Tibial artery (tissue), 4 donors: ENCODE measurements around the gene NUMB.
A peak's percentile ranks its signal among the peaks of the same experiment; 100 is the strongest.

Experiments used
- DNase-seq, 2 donors: peaks; one replicate each; pipeline ENCODE4 v3.0.0-alpha.2; 2019
- H3K27ac ChIP-seq, 2 donors: fragments of 200-600 bp; sonication (generic) in 1 of 2; 1 replicate in 1 of 2; 2 replicates in 1 of 2; pipeline ENCODE4 v1.5.1; 2018 to 2019; ENCODE audit warnings: mild to moderate bottlenecking in 1 of 2
- H3K27me3 ChIP-seq, 2 donors: fragments of 200-600 bp; sonication (generic) in 1 of 2; one replicate each; pipeline versions ENCODE4 v1.5.1 to v1.6.0; 2016 to 2019
- H3K36me3 ChIP-seq, 3 donors: fragments of 200-600 bp; sonication (generic) in 2 of 3; one replicate each; pipeline ENCODE4 v1.5.1; 2016 to 2019; ENCODE audit warnings: mild to moderate bottlenecking in 2 of 3
- H3K4me1 ChIP-seq, 4 donors: fragments of 200-600 bp; sonication (generic) in 2 of 4; 1 replicate in 3 of 4; 2 replicates in 1 of 4; pipeline ENCODE4 v1.5.1; 2016 to 2019
- H3K4me3 ChIP-seq, 2 donors: fragments of 200-600 bp; sonication (generic) in 1 of 2; 1 replicate in 1 of 2; 2 replicates in 1 of 2; pipeline ENCODE4 v1.5.1; 2018 to 2019; ENCODE audit warnings: mild to moderate bottlenecking in 2 of 2
- H3K9me3 ChIP-seq, 3 donors: fragments of 200-600 bp; sonication (generic) in 1 of 3; one replicate each; pipeline ENCODE4 v1.5.1; 2016 to 2019
- intact Hi-C: fragments of 100-400 bp; cut with DNase I; formaldehyde crosslinking; loops from one replicate; pipeline ENCODE4 v1.15.0; 2023; ENCODE audit warnings: low total_unique reads
- TF ChIP-seq, protein P1 (sequence below), 2 experiments: fragments of 200-600 bp in 1 of 2; fragments of 450-650 bp in 1 of 2; IDR thresholded peaks; one replicate each; pipeline ENCODE4 v1.5.1; 2017 to 2019; ENCODE audit warnings: antibody characterized with exemption in 2 of 2, mild to moderate bottlenecking in 1 of 2, moderate library complexity in 1 of 2

The NUMB gene

DNA sequence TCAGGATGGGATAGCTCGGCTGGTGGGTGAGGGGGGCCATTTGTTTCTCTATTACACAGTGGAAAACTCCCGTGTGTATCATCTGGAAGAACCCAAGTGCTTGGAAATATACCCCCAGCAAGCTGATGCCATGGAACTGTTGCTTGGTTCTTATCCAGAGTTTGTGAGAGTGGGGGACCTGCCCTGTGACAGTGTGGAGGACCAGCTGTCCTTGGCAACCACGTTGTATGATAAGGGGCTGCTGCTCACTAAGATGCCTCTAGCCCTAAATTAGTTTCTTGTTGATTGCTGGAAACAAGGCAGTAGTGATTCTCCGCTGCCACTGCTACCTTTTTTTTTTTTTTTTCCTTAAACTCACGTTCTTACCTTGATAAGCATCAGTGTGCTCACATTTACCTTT, 34.3 kb upstream of the NUMB start:
- H3K27ac ChIP-seq = no peak overlapping the region
- TF ChIP-seq, protein P1, sequence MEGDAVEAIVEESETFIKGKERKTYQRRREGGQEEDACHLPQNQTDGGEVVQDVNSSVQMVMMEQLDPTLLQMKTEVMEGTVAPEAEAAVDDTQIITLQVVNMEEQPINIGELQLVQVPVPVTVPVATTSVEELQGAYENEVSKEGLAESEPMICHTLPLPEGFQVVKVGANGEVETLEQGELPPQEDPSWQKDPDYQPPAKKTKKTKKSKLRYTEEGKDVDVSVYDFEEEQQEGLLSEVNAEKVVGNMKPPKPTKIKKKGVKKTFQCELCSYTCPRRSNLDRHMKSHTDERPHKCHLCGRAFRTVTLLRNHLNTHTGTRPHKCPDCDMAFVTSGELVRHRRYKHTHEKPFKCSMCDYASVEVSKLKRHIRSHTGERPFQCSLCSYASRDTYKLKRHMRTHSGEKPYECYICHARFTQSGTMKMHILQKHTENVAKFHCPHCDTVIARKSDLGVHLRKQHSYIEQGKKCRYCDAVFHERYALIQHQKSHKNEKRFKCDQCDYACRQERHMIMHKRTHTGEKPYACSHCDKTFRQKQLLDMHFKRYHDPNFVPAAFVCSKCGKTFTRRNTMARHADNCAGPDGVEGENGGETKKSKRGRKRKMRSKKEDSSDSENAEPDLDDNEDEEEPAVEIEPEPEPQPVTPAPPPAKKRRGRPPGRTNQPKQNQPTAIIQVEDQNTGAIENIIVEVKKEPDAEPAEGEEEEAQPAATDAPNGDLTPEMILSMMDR (IDR thresholded peaks at IDR 0.05) = no peak
- H3K4me1 ChIP-seq = peaks cover 0 to 35% (median 25%) of the 10 kb centered on the region in 4 donors
- DNase-seq = no peak
- H3K4me3 ChIP-seq = no peak overlapping the region
- H3K36me3 ChIP-seq = peaks cover 11 to 30% (median 11%) of the 10 kb centered on the region in 3 donors
- intact Hi-C loops = no loop called here
- H3K9me3 ChIP-seq = no peaks in the 10 kb centered on the region
- no peaks in the 10 kb centered on the region for H3K27me3 ChIP-seq

DNA sequence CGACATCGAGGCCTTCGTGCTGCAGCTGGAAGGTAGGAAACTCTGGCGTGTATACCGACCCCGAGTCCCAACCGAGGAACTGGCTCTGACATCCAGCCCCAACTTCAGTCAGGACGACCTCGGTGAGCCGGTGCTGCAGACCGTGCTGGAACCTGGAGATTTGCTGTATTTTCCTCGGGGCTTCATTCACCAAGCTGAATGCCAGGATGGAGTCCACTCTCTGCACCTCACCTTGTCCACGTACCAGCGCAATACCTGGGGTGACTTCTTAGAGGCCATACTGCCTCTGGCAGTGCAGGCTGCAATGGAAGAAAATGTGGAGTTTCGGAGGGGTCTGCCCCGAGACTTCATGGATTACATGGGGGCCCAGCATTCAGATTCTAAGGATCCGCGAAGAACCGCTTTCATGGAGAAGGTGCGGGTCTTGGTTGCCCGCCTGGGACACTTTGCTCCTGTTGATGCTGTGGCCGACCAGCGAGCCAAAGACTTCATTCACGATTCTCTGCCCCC, 33.8 kb upstream of the NUMB start:
- TF ChIP-seq, protein P1 (IDR thresholded peaks at IDR 0.05) = no peak
- intact Hi-C loops = no loop called here
- H3K36me3 ChIP-seq = peaks cover 11 to 25% (median 11%) of the 10 kb centered on the region in 3 donors
- H3K4me1 ChIP-seq = peaks cover 0 to 35% (median 25%) of the 10 kb centered on the region in 4 donors
- H3K4me3 ChIP-seq = peak overlapping the region; percentile 70 to 97
- H3K27ac ChIP-seq = peak overlapping the region; percentile 80 to 90
- no peak for DNase-seq
- H3K27me3 ChIP-seq = no peaks in the 10 kb centered on the region
- no peaks in the 10 kb centered on the region for H3K9me3 ChIP-seq

DNA sequence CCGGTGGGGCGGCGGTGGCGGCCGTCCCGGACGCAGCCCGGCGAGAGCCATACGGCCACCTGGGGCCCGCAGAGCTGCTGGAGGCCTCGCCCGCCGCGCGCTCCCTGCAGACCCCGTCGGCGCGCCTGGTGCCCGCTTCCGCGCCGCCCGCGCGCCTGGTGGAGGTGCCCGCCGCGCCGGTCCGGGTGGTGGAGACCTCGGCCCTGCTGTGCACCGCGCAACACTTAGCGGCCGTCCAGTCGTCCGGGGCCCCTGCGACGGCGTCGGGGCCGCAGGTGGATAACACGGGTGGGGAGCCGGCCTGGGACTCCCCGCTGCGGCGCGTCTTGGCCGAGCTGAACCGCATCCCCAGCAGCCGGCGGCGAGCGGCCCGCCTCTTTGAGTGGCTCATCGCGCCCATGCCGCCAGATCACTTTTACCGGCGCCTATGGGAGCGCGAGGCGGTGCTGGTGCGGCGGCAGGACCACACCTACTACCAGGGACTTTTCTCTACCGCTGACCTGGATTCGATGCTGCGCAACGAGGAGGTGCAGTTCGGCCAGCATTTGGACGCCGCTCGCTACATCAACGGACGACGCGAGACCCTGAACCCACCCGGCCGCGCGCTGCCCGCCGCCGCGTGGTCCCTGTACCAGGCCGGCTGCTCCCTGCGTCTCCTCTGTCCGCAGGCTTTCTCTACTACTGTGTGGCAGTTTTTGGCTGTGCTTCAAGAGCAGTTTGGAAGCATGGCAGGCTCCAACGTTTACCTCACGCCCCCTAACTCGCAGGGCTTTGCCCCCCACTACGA, 33.1 kb upstream of the NUMB start:
- intact Hi-C loops = no loop called here
- H3K27ac ChIP-seq = peak overlapping the region; percentile 80 to 90
- H3K27me3 ChIP-seq = no peaks in the 10 kb centered on the region
- H3K36me3 ChIP-seq = peaks cover 11 to 20% (median 11%) of the 10 kb centered on the region in 3 donors
- no peaks in the 10 kb centered on the region for H3K9me3 ChIP-seq
- peak overlapping the region; percentile 70 to 97 for H3K4me3 ChIP-seq
- TF ChIP-seq, protein P1 (IDR thresholded peaks at IDR 0.05) = no peak
- H3K4me1 ChIP-seq = peaks cover 0 to 35% (median 25%) of the 10 kb centered on the region in 4 donors
- peak; percentile 56 to 79 for DNase-seq

DNA sequence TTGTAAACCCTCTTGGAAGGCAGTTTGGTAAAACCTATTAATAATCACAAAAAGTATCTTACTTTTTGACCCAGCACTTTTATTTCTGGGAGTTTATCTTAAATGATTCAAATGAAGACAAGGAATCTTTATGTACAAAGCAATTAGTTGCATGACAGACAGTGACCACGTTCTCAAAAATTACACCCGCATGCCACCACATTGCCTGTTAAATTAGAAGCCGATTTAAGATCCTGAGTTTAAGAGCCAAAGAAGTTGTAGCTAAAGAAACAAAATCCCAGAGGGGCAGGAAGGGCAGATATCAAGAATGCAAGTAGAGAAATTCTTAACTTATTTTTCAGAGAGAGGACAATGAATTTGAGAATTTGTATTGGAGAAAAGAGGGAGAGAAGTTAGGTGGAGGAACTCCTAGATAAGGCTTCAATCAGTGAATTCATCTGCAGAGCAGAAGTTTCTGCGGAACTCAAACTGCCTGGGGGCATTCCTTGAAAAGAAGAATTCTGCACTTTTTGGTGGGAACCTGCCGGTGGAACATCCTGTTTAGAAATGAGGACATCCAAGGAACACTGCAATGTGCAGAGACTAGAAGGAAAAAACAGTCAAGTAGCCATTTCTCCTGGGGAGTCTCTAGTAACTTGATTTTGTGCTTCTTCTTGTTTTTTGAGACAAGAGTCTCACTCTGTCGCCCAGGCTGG, 31.3 kb upstream of the NUMB start:
- H3K36me3 ChIP-seq = peaks cover 0 to 14% (median 4%) of the 10 kb centered on the region in 3 donors
- H3K9me3 ChIP-seq = no peaks in the 10 kb centered on the region
- H3K27me3 ChIP-seq = no peaks in the 10 kb centered on the region
- TF ChIP-seq, protein P1 (IDR thresholded peaks at IDR 0.05) = no peak
- no peak for DNase-seq
- intact Hi-C loops = no loop called here
- H3K27ac ChIP-seq = no peak overlapping the region
- H3K4me1 ChIP-seq = peaks cover 0 to 35% (median 25%) of the 10 kb centered on the region in 4 donors
- no peak overlapping the region for H3K4me3 ChIP-seq

DNA sequence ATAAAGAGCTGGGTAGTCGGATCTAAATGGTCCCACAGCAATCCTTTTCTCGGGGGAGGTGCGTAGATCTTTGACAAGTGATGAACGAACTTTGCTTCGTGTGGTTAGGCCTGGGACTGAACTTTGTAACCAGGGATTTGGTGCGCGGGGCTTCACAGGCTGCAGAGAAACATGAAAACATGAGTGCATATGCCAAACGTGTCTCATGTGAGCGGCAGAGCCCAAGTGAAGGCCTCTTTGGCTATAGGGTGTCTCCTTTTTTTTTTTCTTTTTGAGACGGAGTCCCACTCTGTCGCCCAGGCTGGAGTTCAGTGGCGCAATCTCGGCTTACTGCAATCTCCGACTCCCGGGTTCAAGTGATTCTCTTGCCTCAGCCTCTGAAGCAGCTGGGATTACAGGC, 20.3 kb upstream of the NUMB start:
- intact Hi-C loops = no loop called here
- TF ChIP-seq, protein P1 (IDR thresholded peaks at IDR 0.05) = no peak
- Histone ChIP-seq H3K4me1 (no peaks in the 10 kb centered on the region), H3K27ac (no peak overlapping the region), H3K27me3 (no peaks in the 10 kb centered on the region), H3K9me3 (no peaks in the 10 kb centered on the region), H3K36me3 (no peaks in the 10 kb centered on the region), H3K4me3 (no peak overlapping the region)
- DNase-seq = no peak
